ENCODE results near the gene IRF6. TPM values are rescaled to one million over a fixed set of nuclear protein-coding genes. Genes with fewer than 3 reads are reported as not detected.

The IRF6 gene
- total and polyA plus RNA-seq, 2 donors (not counting 1 experiment from before 2014, with no cell fraction given) = 0.66 to 1.00 TPM

GRCh38 chr1:209787551-209787950 lies 18.4 kb downstream of the IRF6 start:
- DNase-seq (ENCODE audit: low read depth in 2 of 2) = no peak
- Histone ChIP-seq H4K20me1 (ENCODE audit: control insufficient read depth, extremely low read depth, insufficient read depth, low read length) (no peaks in the 10 kb centered on the region), H3K4me3 (replicated peaks in 1 of 4; ENCODE audit: control extremely low read depth in 1 of 4, insufficient read depth in 1 of 4, low read depth in 3 of 4, low read length in 4 of 4) (no peak overlapping the region), H3K9me3 (ENCODE audit: control insufficient read depth, insufficient read depth, low read depth, low read length) (no peaks in the 10 kb centered on the region), H3K79me2 (ENCODE audit: control insufficient read depth, insufficient read depth, low read length) (no peaks in the 10 kb centered on the region), H3K9ac (ENCODE audit: insufficient read depth, low read length) (no peak overlapping the region), H3K27ac (ENCODE audit: insufficient read depth, low read length) (no peak overlapping the region), H3K4me2 (ENCODE audit: extremely low read depth, insufficient read depth, low read length) (no peak overlapping the region), H2AFZ (ENCODE audit: low read length) (no peak overlapping the region), H3K27me3 (ENCODE audit: control insufficient read depth, insufficient read depth, low read length) (peaks cover 4% of the 10 kb centered on the region), H3K36me3 (ENCODE audit: control insufficient read depth, insufficient read depth, low read length) (no peaks in the 10 kb centered on the region), H3K4me1 (ENCODE audit: control insufficient read depth, extremely low read depth, insufficient read depth, low read length) (no peaks in the 10 kb centered on the region)
- no peak for TF ChIP-seq CTCF (conservative IDR thresholded peaks at IDR 0.05 in 1 of 2, IDR thresholded peaks at IDR 0.05 in 1 of 2; ENCODE audit: low read depth in 1 of 2, low read length in 2 of 2)
- peak; percentile 35 for TF ChIP-seq EZH2 (IDR thresholded peaks at IDR 0.05; ENCODE audit: low read length, missing control alignments)

- Histone ChIP-seq H3K36me3 (ENCODE audit: control insufficient read depth, insufficient read depth, low read length) (no peaks in the 10 kb centered on the region), H2AFZ (ENCODE audit: low read length) (no peak overlapping the region), H3K9ac (ENCODE audit: insufficient read depth, low read length) (no peak overlapping the region), H3K27me3 (ENCODE audit: control insufficient read depth, insufficient read depth, low read length) (peaks cover 4% of the 10 kb centered on the region), H3K4me2 (ENCODE audit: extremely low read depth, insufficient read depth, low read length) (no peak overlapping the region), H3K9me3 (ENCODE audit: control insufficient read depth, insufficient read depth, low read depth, low read length) (no peaks in the 10 kb centered on the region), H3K4me3 (replicated peaks in 1 of 4; ENCODE audit: control extremely low read depth in 1 of 4, insufficient read depth in 1 of 4, low read depth in 3 of 4, low read length in 4 of 4) (no peak overlapping the region), H3K27ac (ENCODE audit: insufficient read depth, low read length) (no peak overlapping the region), H3K4me1 (ENCODE audit: control insufficient read depth, extremely low read depth, insufficient read depth, low read length) (no peaks in the 10 kb centered on the region), H4K20me1 (ENCODE audit: control insufficient read depth, extremely low read depth, insufficient read depth, low read length) (no peaks in the 10 kb centered on the region), H3K79me2 (ENCODE audit: control insufficient read depth, insufficient read depth, low read length) (no peaks in the 10 kb centered on the region)
- TF ChIP-seq CTCF (conservative IDR thresholded peaks at IDR 0.05 in 1 of 2, IDR thresholded peaks at IDR 0.05 in 1 of 2; ENCODE audit: low read depth in 1 of 2, low read length in 2 of 2) (no peak), EZH2 (IDR thresholded peaks at IDR 0.05; ENCODE audit: low read length, missing control alignments) (no peak)
- DNase-seq (ENCODE audit: low read depth in 2 of 2) = no peak
Observed at GRCh38 chr1:209786146-209786545, 19.8 kb downstream of the IRF6 start.

GRCh38 chr1:209785592-209785991 lies 20.4 kb downstream of the IRF6 start:
- no peaks in the 10 kb centered on the region for H3K9me3 ChIP-seq (ENCODE audit: control insufficient read depth, insufficient read depth, low read depth, low read length)
- no peak overlapping the region for H2AFZ ChIP-seq (ENCODE audit: low read length)
- no peak overlapping the region for H3K4me3 ChIP-seq (replicated peaks in 1 of 4; ENCODE audit: control extremely low read depth in 1 of 4, insufficient read depth in 1 of 4, low read depth in 3 of 4, low read length in 4 of 4)
- peaks cover 4% of the 10 kb centered on the region for H3K27me3 ChIP-seq (ENCODE audit: control insufficient read depth, insufficient read depth, low read length)
- no peak overlapping the region for H3K4me2 ChIP-seq (ENCODE audit: extremely low read depth, insufficient read depth, low read length)
- H3K36me3 ChIP-seq (ENCODE audit: control insufficient read depth, insufficient read depth, low read length) = no peaks in the 10 kb centered on the region
- TF ChIP-seq CTCF (conservative IDR thresholded peaks at IDR 0.05 in 1 of 2, IDR thresholded peaks at IDR 0.05 in 1 of 2; ENCODE audit: low read depth in 1 of 2, low read length in 2 of 2) (no peak), EZH2 (IDR thresholded peaks at IDR 0.05; ENCODE audit: low read length, missing control alignments) (no peak)
- no peaks in the 10 kb centered on the region for H3K4me1 ChIP-seq (ENCODE audit: control insufficient read depth, extremely low read depth, insufficient read depth, low read length)
- DNase-seq (ENCODE audit: low read depth in 2 of 2) = no peak
- no peak overlapping the region for H3K9ac ChIP-seq (ENCODE audit: insufficient read depth, low read length)
- no peaks in the 10 kb centered on the region for H3K79me2 ChIP-seq (ENCODE audit: control insufficient read depth, insufficient read depth, low read length)
- no peaks in the 10 kb centered on the region for H4K20me1 ChIP-seq (ENCODE audit: control insufficient read depth, extremely low read depth, insufficient read depth, low read length)
- no peak overlapping the region for H3K27ac ChIP-seq (ENCODE audit: insufficient read depth, low read length)

Data from fibroblast of lung (primary cell).